ENCODE results near the gene BCKDHA.

DNA sequence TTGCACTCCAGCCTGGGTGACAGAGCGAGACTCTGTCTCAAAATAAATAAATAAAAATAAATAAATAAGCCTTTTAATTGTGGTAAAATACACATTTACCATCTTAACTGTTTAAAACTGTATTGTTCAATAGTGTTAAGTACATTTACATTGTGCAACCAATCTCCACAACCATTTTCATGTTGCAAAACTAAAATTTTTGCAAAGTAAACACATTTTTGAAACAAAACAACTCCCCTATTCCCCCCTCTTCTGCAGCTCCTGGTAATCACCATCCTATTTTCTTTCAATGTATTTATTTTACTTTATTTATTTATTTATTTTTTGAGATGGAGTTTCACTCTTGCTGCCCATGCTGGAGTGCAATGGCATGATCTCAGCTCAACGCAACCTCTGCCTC is 27.8 kb upstream of the BCKDHA start:
- TF ChIP-seq, protein P1, sequence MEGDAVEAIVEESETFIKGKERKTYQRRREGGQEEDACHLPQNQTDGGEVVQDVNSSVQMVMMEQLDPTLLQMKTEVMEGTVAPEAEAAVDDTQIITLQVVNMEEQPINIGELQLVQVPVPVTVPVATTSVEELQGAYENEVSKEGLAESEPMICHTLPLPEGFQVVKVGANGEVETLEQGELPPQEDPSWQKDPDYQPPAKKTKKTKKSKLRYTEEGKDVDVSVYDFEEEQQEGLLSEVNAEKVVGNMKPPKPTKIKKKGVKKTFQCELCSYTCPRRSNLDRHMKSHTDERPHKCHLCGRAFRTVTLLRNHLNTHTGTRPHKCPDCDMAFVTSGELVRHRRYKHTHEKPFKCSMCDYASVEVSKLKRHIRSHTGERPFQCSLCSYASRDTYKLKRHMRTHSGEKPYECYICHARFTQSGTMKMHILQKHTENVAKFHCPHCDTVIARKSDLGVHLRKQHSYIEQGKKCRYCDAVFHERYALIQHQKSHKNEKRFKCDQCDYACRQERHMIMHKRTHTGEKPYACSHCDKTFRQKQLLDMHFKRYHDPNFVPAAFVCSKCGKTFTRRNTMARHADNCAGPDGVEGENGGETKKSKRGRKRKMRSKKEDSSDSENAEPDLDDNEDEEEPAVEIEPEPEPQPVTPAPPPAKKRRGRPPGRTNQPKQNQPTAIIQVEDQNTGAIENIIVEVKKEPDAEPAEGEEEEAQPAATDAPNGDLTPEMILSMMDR (IDR thresholded peaks at IDR 0.05; ENCODE audit: low read length): no peak
- no peak for TF ChIP-seq EZH2 (IDR thresholded peaks at IDR 0.05; ENCODE audit: borderline replicate concordance, low read length)
